Measurements from ENCODE around the gene NTNG2.

Gene NTNG2

GRCh38 chr9:132176338-132176737, 14.5 kb downstream of the NTNG2 start:
- Histone ChIP-seq H3K9me3 (ENCODE audit: low read length) (no peaks in the 10 kb centered on the region; the same call in 1 of the 2 replicates), H3K4me1 (ENCODE audit: insufficient read depth, low read length, severe bottlenecking) (no peaks in the 10 kb centered on the region), H3K9ac (ENCODE audit: low read length) (no peak overlapping the region), H3K79me2 (ENCODE audit: insufficient read depth, low read length) (no peaks in the 10 kb centered on the region), H3K36me3 (ENCODE audit: insufficient read depth, low read length) (no peaks in the 10 kb centered on the region), H3F3A (ENCODE audit: insufficient read depth, low read length) (no peaks in the 10 kb centered on the region), H3K4me3 (ENCODE audit: low read depth, low read length, poor library complexity, severe bottlenecking) (no peak overlapping the region), H3K27ac (ENCODE audit: low read depth, low read length, poor library complexity, severe bottlenecking) (no peak overlapping the region), H3K4me2 (ENCODE audit: low read length) (no peak overlapping the region), H3K27me3 (ENCODE audit: insufficient read depth, low read length) (0 out of 2 replicates have a peak, but pooled peaks cover 7% of the 10 kb centered on the region), H3K9me2 (ENCODE audit: low read depth, low read length) (no peaks in the 10 kb centered on the region), H2AFZ (ENCODE audit: low read length) (no peak overlapping the region), H4K20me1 (ENCODE audit: insufficient read depth, low read length) (no peaks in the 10 kb centered on the region)
- TF ChIP-seq EZH2 (IDR thresholded peaks at IDR 0.05; ENCODE audit: borderline replicate concordance, low read length) (no peak), CTCF (IDR thresholded peaks at IDR 0.05; ENCODE audit: low read length) (no peak)

- no peak overlapping the region for H3K27ac ChIP-seq (ENCODE audit: low read depth, low read length, poor library complexity, severe bottlenecking)
- no peaks in the 10 kb centered on the region for H4K20me1 ChIP-seq (ENCODE audit: insufficient read depth, low read length)
- H3K27me3 ChIP-seq (ENCODE audit: insufficient read depth, low read length): 0 out of 2 replicates have a peak, but pooled peaks cover 10% of the 10 kb centered on the region
- no peaks in the 10 kb centered on the region for H3K36me3 ChIP-seq (ENCODE audit: insufficient read depth, low read length)
- no peak overlapping the region for H3K4me2 ChIP-seq (ENCODE audit: low read length)
- TF ChIP-seq CTCF (IDR thresholded peaks at IDR 0.05; ENCODE audit: low read length) (no peak), EZH2 (IDR thresholded peaks at IDR 0.05; ENCODE audit: borderline replicate concordance, low read length) (no peak)
- no peaks in the 10 kb centered on the region for H3K9me2 ChIP-seq (ENCODE audit: low read depth, low read length)
- H3K79me2 ChIP-seq (ENCODE audit: insufficient read depth, low read length): no peaks in the 10 kb centered on the region
- no peaks in the 10 kb centered on the region for H3K4me1 ChIP-seq (ENCODE audit: insufficient read depth, low read length, severe bottlenecking)
- H3K9me3 ChIP-seq (ENCODE audit: low read length): no peaks in the 10 kb centered on the region
- H2AFZ ChIP-seq (ENCODE audit: low read length): no peak overlapping the region
- H3K9ac ChIP-seq (ENCODE audit: low read length): no peak overlapping the region
- no peak overlapping the region for H3K4me3 ChIP-seq (ENCODE audit: low read depth, low read length, poor library complexity, severe bottlenecking)
- no peaks in the 10 kb centered on the region for H3F3A ChIP-seq (ENCODE audit: insufficient read depth, low read length)
Observed at GRCh38 chr9:132181796-132182313, 20.0 kb downstream of the NTNG2 start.

- H3K9ac ChIP-seq (ENCODE audit: low read length): no peak overlapping the region
- no peak overlapping the region for H3K4me2 ChIP-seq (ENCODE audit: low read length)
- H3K4me3 ChIP-seq (ENCODE audit: low read depth, low read length, poor library complexity, severe bottlenecking): no peak overlapping the region
- H3K9me3 ChIP-seq (ENCODE audit: low read length): no peaks in the 10 kb centered on the region
- H3K4me1 ChIP-seq (ENCODE audit: insufficient read depth, low read length, severe bottlenecking): no peaks in the 10 kb centered on the region
- H2AFZ ChIP-seq (ENCODE audit: low read length): no peak overlapping the region
- TF ChIP-seq EZH2 (IDR thresholded peaks at IDR 0.05; ENCODE audit: borderline replicate concordance, low read length) (no peak), CTCF (IDR thresholded peaks at IDR 0.05; ENCODE audit: low read length) (no peak)
- no peaks in the 10 kb centered on the region for H4K20me1 ChIP-seq (ENCODE audit: insufficient read depth, low read length)
- no peaks in the 10 kb centered on the region for H3K36me3 ChIP-seq (ENCODE audit: insufficient read depth, low read length)
- H3K9me2 ChIP-seq (ENCODE audit: low read depth, low read length): no peaks in the 10 kb centered on the region
- no peak overlapping the region for H3K27ac ChIP-seq (ENCODE audit: low read depth, low read length, poor library complexity, severe bottlenecking)
- no peaks in the 10 kb centered on the region for H3F3A ChIP-seq (ENCODE audit: insufficient read depth, low read length)
- 0 out of 2 replicates have a peak, but pooled peaks cover 10% of the 10 kb centered on the region for H3K27me3 ChIP-seq (ENCODE audit: insufficient read depth, low read length)
- no peaks in the 10 kb centered on the region for H3K79me2 ChIP-seq (ENCODE audit: insufficient read depth, low read length)
Observed at GRCh38 chr9:132182314-132183091, 20.6 kb downstream of the NTNG2 start.

Data from OCI-LY1 (cell line).